Lung (tissue), 12 donors: ENCODE data around the gene ATP10D. TPM values are rescaled to one million over a fixed set of nuclear protein-coding genes. Genes with fewer than 3 reads are reported as not detected.

Experiments
- ATAC-seq: fragments of 200-7000 bp; cut with Tn5 transposase; one replicate; pipeline ENCODE4 v1.9.1; 2020; ENCODE audit warnings: moderate number of reproducible peaks; ENCODE audit not compliant: insufficient read depth, low FRiP score
- DNase-seq, 3 donors: peaks; one replicate each; pipeline ENCODE4 v3.0.0-alpha.2; 2013 to 2017
- H3K27ac ChIP-seq, 2 donors: one replicate each; pipeline ENCODE4 v1.5.1; 2013; ENCODE audit warnings: mild to moderate bottlenecking in 2 of 2, moderate library complexity in 2 of 2, control low read depth in 1 of 2, inconsistent platforms in 1 of 2, low read depth in 1 of 2, low read length in 1 of 2
- H3K27me3 ChIP-seq, 3 donors: one replicate each; pipeline ENCODE4 v1.5.1; 2013; ENCODE audit warnings: low read length in 2 of 3; ENCODE audit not compliant: control insufficient read depth in 3 of 3, insufficient read depth in 3 of 3
- H3K36me3 ChIP-seq, 4 donors: one replicate each; pipeline ENCODE4 v1.5.1; 2013; ENCODE audit warnings: low read length in 4 of 4, mild to moderate bottlenecking in 1 of 4, moderate library complexity in 1 of 4; ENCODE audit not compliant: control insufficient read depth in 4 of 4, insufficient read depth in 4 of 4
- H3K4me1 ChIP-seq, 5 donors: one replicate each; pipeline ENCODE4 v1.5.1; 2013; ENCODE audit warnings: low read length in 5 of 5, mild to moderate bottlenecking in 2 of 5, moderate library complexity in 1 of 5; ENCODE audit not compliant: control insufficient read depth in 5 of 5, insufficient read depth in 5 of 5
- H3K4me3 ChIP-seq: one replicate; pipeline ENCODE4 v1.5.1; 2013; ENCODE audit warnings: mild to moderate bottlenecking, control low read depth, moderate library complexity
- H3K9ac ChIP-seq, 2 donors: one replicate each; pipeline ENCODE4 v1.5.1; 2013; ENCODE audit warnings: low read length in 2 of 2, control low read depth in 1 of 2; ENCODE audit not compliant: insufficient read depth in 1 of 2
- H3K9me3 ChIP-seq, 4 donors: one replicate each; pipeline ENCODE4 v1.5.1; 2013; ENCODE audit warnings: low read length in 3 of 4, mild to moderate bottlenecking in 1 of 4, moderate library complexity in 1 of 4; ENCODE audit not compliant: control insufficient read depth in 4 of 4, insufficient read depth in 3 of 4
- CTCF ChIP-seq: IDR thresholded peaks from 2 replicates; pipeline ENCODE4 v1.5.1; 2012; ENCODE audit warnings: mild to moderate bottlenecking; ENCODE audit errors: control extremely low read depth, extremely low read depth
- WGBS, 2 donors: extraction: QIAGEN DNeasy Blood & Tissue Kit; methylation state at CpG; one replicate each; pipeline ENCODE4 v1.1.7; 2013; 5-methylcytosine and 5-hydroxymethylcytosine counted together
- polyA plus RNA-seq, 2 donors: library from polyadenylated mRNA; stranded (reverse); fragments of 200-250 nt; gene quantifications; one replicate each; pipeline ENCODE4 v1.2.1, GENCODE V29; 2013
- total RNA-seq, 2 donors: library from RNA; depleted of rRNA in 1 of 2; stranded (reverse); fragments of >200 nt in 1 of 2; gene quantifications; one replicate each; pipeline ENCODE4 v1.2.1, GENCODE V29; 2014 to 2021
- donor health status: control.
- donor health status: control.
- donor health status: Bipolar disorder and iron deficiency.
- donor health status: healthy.
- donor health status: DM: yes; HTN: yes; CAD: no.

The ATP10D gene
- total and polyA plus RNA-seq, 4 donors, result 3.1 to 34.9 (median 14.9) TPM

GRCh38 chr4:47451657-47452056 is 33.4 kb upstream of the ATP10D start:
- no peak overlapping the region for H3K27ac ChIP-seq
- WGBS, 2 donors, result 74 to 76% methylated on average over 4 of the region's 4 CpGs
- DNase-seq (no peak), ATAC-seq (no peak)
- no peak overlapping the region for H3K9ac ChIP-seq
- no peak overlapping the region for H3K4me3 ChIP-seq
- peaks cover 5 to 13% (median 6%) of the 10 kb centered on the region in 4 donors for H3K36me3 ChIP-seq
- no peak for TF ChIP-seq CTCF
- no peaks in the 10 kb centered on the region for H3K4me1 ChIP-seq
- H3K9me3 ChIP-seq, result no peaks in the 10 kb centered on the region
- no peaks in the 10 kb centered on the region for H3K27me3 ChIP-seq

- ATAC-seq (peak; percentile 8), DNase-seq (no peak)
- peaks cover 0 to 11% (median 5%) of the 10 kb centered on the region in 5 donors for H3K4me1 ChIP-seq
- no peak for TF ChIP-seq CTCF
- peaks cover 0 to 14% (median 2%) of the 10 kb centered on the region in 4 donors for H3K36me3 ChIP-seq
- peak overlapping the region; percentile 63 for H3K4me3 ChIP-seq
- no peaks in the 10 kb centered on the region for H3K9me3 ChIP-seq
- peak overlapping the region; percentile 76 to 81 for H3K27ac ChIP-seq
- WGBS, 2 donors, result 9 to 12% methylated on average over 6 of the region's 6 CpGs
- no peaks in the 10 kb centered on the region for H3K27me3 ChIP-seq
- peak overlapping the region; percentile 64 to 78 for H3K9ac ChIP-seq
These were observed 22.3 kb upstream of the ATP10D start for GRCh38 chr4:47462799-47463234.

GRCh38 chr4:47463235-47463956 is 21.7 kb upstream of the ATP10D start, which contains the start of gene COMMD8:
TSS of gene COMMD8 (minus strand) at chr4:47463702. CDS start at chr4:47463651, 51 bp downstream.
- H3K27me3 ChIP-seq, result no peaks in the 10 kb centered on the region
- DNase-seq (peak; percentile 96 to 98 (median 98)), ATAC-seq (peak; percentile 97)
- TF ChIP-seq CTCF, result peak; percentile 7
- no peaks in the 10 kb centered on the region for H3K9me3 ChIP-seq
- H3K4me1 ChIP-seq, result peaks cover 0 to 11% (median 5%) of the 10 kb centered on the region in 5 donors
- whole genome bisulfite sequencing, 2 donors, result 0% methylated on average over 44 to 51 of the region's 51 CpGs
- H3K36me3 ChIP-seq, result peaks cover 0 to 14% (median 2%) of the 10 kb centered on the region in 4 donors
- peak within 1 kb of the TSS; percentile 63 for H3K4me3 ChIP-seq
- peak within 1 kb of the TSS; percentile 64 to 91 for H3K9ac ChIP-seq
- H3K27ac ChIP-seq, result peak within 1 kb of the TSS; percentile 76 to 81
